Measurements from ENCODE around the gene SPAG16. TPM values are rescaled to one million over a fixed set of nuclear protein-coding genes. Genes with fewer than 3 reads are reported as not detected.

The SPAG16 gene
- total RNA-seq, 1 experiment from 2014 or later = 0.30 TPM

- Histone ChIP-seq H2AFZ (ENCODE audit: low read depth, low read length, poor library complexity, severe bottlenecking) (no peak overlapping the region), H3K4me3 (replicated peaks in 1 of 2; ENCODE audit: low read depth in 1 of 2, low read length in 2 of 2) (no peak overlapping the region), H3K4me2 (ENCODE audit: low read length) (no peak overlapping the region), H3K9me2 (ENCODE audit: insufficient read depth) (no peaks in the 10 kb centered on the region), H3K27me3 (ENCODE audit: insufficient read depth, low read length) (no peaks in the 10 kb centered on the region), H3K27ac (ENCODE audit: low read depth, low read length) (no peak overlapping the region), H4K20me1 (ENCODE audit: insufficient read depth) (no peaks in the 10 kb centered on the region), H3K79me2 (ENCODE audit: insufficient read depth, low read length) (no peaks in the 10 kb centered on the region), H3K36me3 (ENCODE audit: control insufficient read depth in 1 of 2, insufficient read depth in 2 of 2, low read length in 2 of 2) (no peaks in the 10 kb centered on the region), H3K9ac (ENCODE audit: low read length) (no peak overlapping the region), H3K4me1 (ENCODE audit: control insufficient read depth in 1 of 2, insufficient read depth in 2 of 2, low read length in 2 of 2) (peaks cover 10 to 16% of the 10 kb centered on the region in 2 experiments; a peak in 3 of 4 replicates), H3K9me3 (ENCODE audit: control insufficient read depth in 1 of 2, insufficient read depth in 1 of 2, low read depth in 1 of 2, low read length in 2 of 2) (no peaks in the 10 kb centered on the region)
- RAD21 ChIA-PET (ENCODE audit: low non-redundant PET in 1 of 2, low total read pairs in 2 of 2, uncharacterized antibody in 2 of 2, unreplicated experiment in 2 of 2) = no interaction called here
- CTCF ChIA-PET = no interaction called here
- no TSS peak for BruUV-seq (replicated peaks)
- POLR2A ChIA-PET = no interaction called here
- ATAC-seq (no peak), DNase-seq (ENCODE audit: low read depth, low spot score) (no peak)
- TF ChIP-seq EGR1 (IDR thresholded peaks at IDR 0.05; ENCODE audit: low read depth) (no peak), CBX3 (IDR thresholded peaks at IDR 0.05; ENCODE audit: low read depth) (no peak), SIN3A (IDR thresholded peaks at IDR 0.05; ENCODE audit: low read depth) (no peak), CEBPB (IDR thresholded peaks at IDR 0.05; ENCODE audit: low read depth) (no peak), ZBTB33 (IDR thresholded peaks at IDR 0.05; ENCODE audit: extremely low read depth, insufficient replicate concordance, low read length) (no peak), ATF3 (IDR thresholded peaks at IDR 0.05) (no peak), POLR2AphosphoS5 (IDR thresholded peaks at IDR 0.05; ENCODE audit: low read depth, low read length) (no peak), RAD21 (IDR thresholded peaks at IDR 0.05; ENCODE audit: low read depth) (no peak), REST (IDR thresholded peaks at IDR 0.05; ENCODE audit: low read depth) (no peak), EZH2 (IDR thresholded peaks at IDR 0.05) (no peak)
- intact Hi-C loops (cut with micrococcal nuclease) = no loop called here
Observed at GRCh38 chr2:213235741-213236140, 48.5 kb upstream of the SPAG16 start.
